ENCODE measurements around the gene TMCO4. TPM values are rescaled to one million over a fixed set of nuclear protein-coding genes. Genes with fewer than 3 reads are reported as not detected.
A peak's percentile ranks its signal among the peaks of the same experiment; 100 is the strongest.

TMCO4 gene
- total RNA-seq, 1 experiment from 2014 or later, result 15.1 TPM

- no peak for DNase-seq
- Mint-ChIP-seq H3K4me1 (ENCODE audit: low read depth, unreplicated experiment) (no peaks in the 10 kb centered on the region), H3K4me3 (ENCODE audit: unreplicated experiment) (no peak overlapping the region), H3K36me3 (ENCODE audit: insufficient read depth, unreplicated experiment) (no peaks in the 10 kb centered on the region), H3K27ac (ENCODE audit: unreplicated experiment) (no peak overlapping the region), H3K27me3 (ENCODE audit: insufficient read depth, unreplicated experiment) (no peaks in the 10 kb centered on the region), H3K9me3 (ENCODE audit: unreplicated experiment) (no peaks in the 10 kb centered on the region)
- BruUV-seq (replicated peaks), result no TSS peak
- no peaks in the 10 kb centered on the region for H3K27me3 ChIP-seq (replicated peaks; ENCODE audit: control insufficient read depth, insufficient read depth, low read length)
- TF ChIP-seq CTCF (IDR thresholded peaks at IDR 0.05; ENCODE audit: insufficient read depth in 1 of 2, low read depth in 1 of 2, low read length in 1 of 2, severe bottlenecking in 1 of 2, unreplicated experiment in 1 of 2), result no peak
- no peaks in the 10 kb centered on the region for H3K9me3 ChIP-seq
- no peaks in the 10 kb centered on the region for H3K36me3 ChIP-seq (ENCODE audit: control insufficient read depth, insufficient read depth, low read length)
- no peaks in the 10 kb centered on the region for H3K4me1 ChIP-seq
- ChIA-PET POLR2A (no interaction called here), CTCF (no interaction called here)
- intact Hi-C loops (cut with micrococcal nuclease; ENCODE audit: unreplicated experiment), result no loop called here
- H3K4me3 ChIP-seq (ENCODE audit: low read depth, low read length), result no peak overlapping the region
These were observed 34.9 kb downstream of the TMCO4 start for GRCh38 chr1:19764848-19765247.

GRCh38 chr1:19762175-19762779, 37.4 kb downstream of the TMCO4 start:
- Histone ChIP-seq H3K36me3 (ENCODE audit: control insufficient read depth, insufficient read depth, low read length) (no peaks in the 10 kb centered on the region), H3K27me3 (replicated peaks; ENCODE audit: control insufficient read depth, insufficient read depth, low read length) (no peaks in the 10 kb centered on the region), H3K4me3 (ENCODE audit: low read depth, low read length) (no peak overlapping the region), H3K4me1 (no peaks in the 10 kb centered on the region), H3K9me3 (no peaks in the 10 kb centered on the region)
- TF ChIP-seq CTCF (IDR thresholded peaks at IDR 0.05; ENCODE audit: insufficient read depth in 1 of 2, low read depth in 1 of 2, low read length in 1 of 2, severe bottlenecking in 1 of 2, unreplicated experiment in 1 of 2), result peak; percentile 59 to 72
- Mint-ChIP-seq H3K4me3 (ENCODE audit: unreplicated experiment) (no peak overlapping the region), H3K27ac (ENCODE audit: unreplicated experiment) (no peak overlapping the region), H3K36me3 (ENCODE audit: insufficient read depth, unreplicated experiment) (peaks cover 5% of the 10 kb centered on the region), H3K9me3 (ENCODE audit: unreplicated experiment) (no peaks in the 10 kb centered on the region), H3K27me3 (ENCODE audit: insufficient read depth, unreplicated experiment) (no peaks in the 10 kb centered on the region), H3K4me1 (ENCODE audit: low read depth, unreplicated experiment) (no peaks in the 10 kb centered on the region)
- no TSS peak for BruUV-seq (replicated peaks)
- ChIA-PET POLR2A (no interaction called here), CTCF (no interaction called here)
- peak in 1 of 2 experiments; percentile 37 for DNase-seq
- intact Hi-C loops (cut with micrococcal nuclease; ENCODE audit: unreplicated experiment), result loop anchor here (1.0 to 2.0 kb wide), 2 partner anchors 49 to 110 kb away; no protein-coding TSS in a partner anchor

- intact Hi-C loops (cut with micrococcal nuclease; ENCODE audit: unreplicated experiment), result no loop called here
- TF ChIP-seq CTCF (IDR thresholded peaks at IDR 0.05; ENCODE audit: insufficient read depth in 1 of 2, low read depth in 1 of 2, low read length in 1 of 2, severe bottlenecking in 1 of 2, unreplicated experiment in 1 of 2), result no peak
- CTCF ChIA-PET, result no interaction called here
- BruUV-seq (replicated peaks), result no TSS peak
- Mint-ChIP-seq H3K27me3 (ENCODE audit: insufficient read depth, unreplicated experiment) (no peaks in the 10 kb centered on the region), H3K4me3 (ENCODE audit: unreplicated experiment) (no peak overlapping the region), H3K4me1 (ENCODE audit: low read depth, unreplicated experiment) (no peaks in the 10 kb centered on the region), H3K9me3 (ENCODE audit: unreplicated experiment) (no peaks in the 10 kb centered on the region), H3K36me3 (ENCODE audit: insufficient read depth, unreplicated experiment) (peaks cover 5% of the 10 kb centered on the region), H3K27ac (ENCODE audit: unreplicated experiment) (no peak overlapping the region)
- POLR2A ChIA-PET, result no interaction called here
- no peaks in the 10 kb centered on the region for H3K36me3 ChIP-seq (ENCODE audit: control insufficient read depth, insufficient read depth, low read length)
- no peaks in the 10 kb centered on the region for H3K4me1 ChIP-seq
- H3K27me3 ChIP-seq (replicated peaks; ENCODE audit: control insufficient read depth, insufficient read depth, low read length), result no peaks in the 10 kb centered on the region
- H3K4me3 ChIP-seq (ENCODE audit: low read depth, low read length), result no peak overlapping the region
- no peaks in the 10 kb centered on the region for H3K9me3 ChIP-seq
- DNase-seq, result no peak
These were observed 40.0 kb downstream of the TMCO4 start for GRCh38 chr1:19759740-19760089.
